HUES48 (cell line): ENCODE data around the gene SLC4A8.

Source experiments
- H3K27ac ChIP-seq: one replicate; pipeline ENCODE4 v1.7.0; 2013; ENCODE audit warnings: low read depth, low read length, inconsistent platforms
- H3K27me3 ChIP-seq: 2 replicates; pipeline ENCODE4 v1.6.1; 2013; ENCODE audit warnings: mild to moderate bottlenecking, low read length; ENCODE audit not compliant: control insufficient read depth, insufficient read depth
- H3K36me3 ChIP-seq: 2 replicates; pipeline ENCODE4 v1.6.1; 2013; ENCODE audit warnings: low read length; ENCODE audit not compliant: control insufficient read depth, insufficient read depth
- H3K4me1 ChIP-seq: 2 replicates; pipeline ENCODE4 v1.6.1; 2013; ENCODE audit warnings: mild to moderate bottlenecking, low read length; ENCODE audit not compliant: control insufficient read depth, insufficient read depth
- H3K4me3 ChIP-seq: 2 replicates; pipeline ENCODE4 v1.5.1; 2013; ENCODE audit warnings: mild to moderate bottlenecking, low read depth, low read length
- H3K9ac ChIP-seq: 2 replicates; pipeline ENCODE4 v1.6.1; 2013; ENCODE audit warnings: mild to moderate bottlenecking, low read depth, low read length, moderate library complexity
- H3K9me3 ChIP-seq: 2 replicates; pipeline ENCODE4 v1.6.1; 2013; ENCODE audit warnings: low read length; ENCODE audit not compliant: control insufficient read depth, insufficient read depth

The SLC4A8 gene

DNA sequence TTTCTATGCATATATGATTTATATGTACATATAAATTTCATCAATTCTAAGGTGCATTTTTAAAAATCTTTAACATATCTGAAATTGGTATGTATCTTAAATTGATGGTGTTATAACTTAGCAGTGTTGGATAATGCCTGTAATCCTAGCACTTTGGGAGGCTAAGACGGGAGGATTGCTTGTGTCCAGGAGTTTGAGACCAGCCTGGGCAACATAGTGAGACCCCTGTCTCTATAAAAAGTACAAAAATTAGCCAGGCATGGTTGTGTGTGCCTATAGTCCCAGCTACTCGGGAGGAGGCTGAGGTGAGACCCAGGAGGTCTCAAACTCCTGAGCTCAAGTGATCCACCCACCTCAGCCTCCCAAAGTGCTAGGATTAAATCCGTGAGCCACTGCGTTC lies 27.0 kb upstream of the SLC4A8 start:
- H3K4me3 ChIP-seq = no peak overlapping the region
- no peaks in the 10 kb centered on the region for H3K9me3 ChIP-seq
- no peak overlapping the region for H3K27ac ChIP-seq
- H3K36me3 ChIP-seq = peaks cover 15% of the 10 kb centered on the region
- H3K27me3 ChIP-seq = no peaks in the 10 kb centered on the region
- 0 out of 2 replicates have a peak, but pooled peaks cover 3% of the 10 kb centered on the region for H3K4me1 ChIP-seq
- H3K9ac ChIP-seq = no peak overlapping the region

DNA sequence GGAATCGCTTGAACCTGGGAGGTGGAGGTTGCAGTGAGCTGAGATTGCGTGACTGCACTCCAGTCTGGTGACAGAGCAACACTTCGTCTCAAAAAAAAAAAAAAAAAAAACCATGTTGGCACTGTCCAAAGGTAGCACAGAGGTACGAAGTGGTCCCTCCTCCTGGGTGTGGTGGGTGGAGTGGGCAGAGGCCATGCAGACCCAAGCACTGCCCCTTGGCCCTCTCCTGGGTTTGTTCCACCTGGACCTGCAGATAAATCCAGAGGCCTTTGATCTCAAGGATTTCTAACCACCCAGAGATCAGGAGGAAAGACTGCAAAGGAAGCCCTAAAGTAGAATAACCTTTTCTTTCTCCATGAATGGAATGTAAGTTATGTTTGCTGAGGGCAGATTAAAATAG lies 24.7 kb upstream of the SLC4A8 start:
- H3K4me1 ChIP-seq = no peaks in the 10 kb centered on the region
- no peaks in the 10 kb centered on the region for H3K36me3 ChIP-seq
- H3K4me3 ChIP-seq = no peak overlapping the region
- H3K9me3 ChIP-seq = no peaks in the 10 kb centered on the region
- no peak overlapping the region for H3K9ac ChIP-seq
- no peak overlapping the region for H3K27ac ChIP-seq
- no peaks in the 10 kb centered on the region for H3K27me3 ChIP-seq

DNA sequence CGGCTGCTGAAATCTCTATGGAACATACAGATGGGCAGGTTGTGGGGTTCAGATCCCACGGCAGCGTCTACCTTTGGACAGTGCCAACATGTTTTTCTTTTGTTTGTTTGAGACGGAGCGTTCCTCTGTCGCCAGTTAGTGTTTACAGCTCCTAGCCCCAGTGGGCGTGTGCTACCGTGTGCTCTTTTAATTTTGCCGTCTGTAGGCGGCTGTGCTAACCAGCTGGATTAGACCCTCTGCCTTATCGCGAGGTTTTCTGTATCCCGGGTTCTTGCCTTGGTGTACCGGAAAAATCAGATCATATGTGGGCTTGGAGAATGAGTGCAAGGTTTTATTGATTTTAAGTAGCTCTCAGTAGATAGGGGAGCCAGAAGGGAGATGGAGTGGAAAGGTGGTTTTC lies 23.6 kb upstream of the SLC4A8 start:
- H3K9ac ChIP-seq = no peak overlapping the region
- H3K4me3 ChIP-seq = no peak overlapping the region
- H3K9me3 ChIP-seq = no peaks in the 10 kb centered on the region
- H3K4me1 ChIP-seq = no peaks in the 10 kb centered on the region
- no peaks in the 10 kb centered on the region for H3K27me3 ChIP-seq
- H3K36me3 ChIP-seq = no peaks in the 10 kb centered on the region
- no peak overlapping the region for H3K27ac ChIP-seq

DNA sequence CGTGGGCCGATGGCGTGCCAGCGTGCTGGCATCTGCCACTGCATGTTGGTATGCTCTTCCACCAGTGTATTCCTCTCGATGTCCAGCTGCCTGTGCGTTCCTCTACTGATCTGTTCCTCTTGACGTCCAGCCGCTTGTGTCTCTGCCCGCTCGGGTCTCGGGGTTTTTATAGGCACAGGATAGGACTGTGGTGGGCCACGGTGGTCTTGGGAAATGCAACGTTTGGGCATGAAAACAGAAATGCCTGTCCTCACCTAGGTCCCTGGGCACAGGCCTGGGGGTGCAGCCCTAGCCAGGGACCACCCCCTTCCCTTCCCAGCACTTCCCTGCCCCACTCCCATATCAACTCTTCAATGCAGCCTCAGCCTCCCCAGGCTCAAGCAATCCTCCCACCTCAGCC lies 23.1 kb upstream of the SLC4A8 start:
- Histone ChIP-seq H3K27me3 (no peaks in the 10 kb centered on the region), H3K4me1 (no peaks in the 10 kb centered on the region), H3K36me3 (no peaks in the 10 kb centered on the region), H3K9me3 (no peaks in the 10 kb centered on the region), H3K27ac (no peak overlapping the region), H3K9ac (no peak overlapping the region), H3K4me3 (no peak overlapping the region)

DNA sequence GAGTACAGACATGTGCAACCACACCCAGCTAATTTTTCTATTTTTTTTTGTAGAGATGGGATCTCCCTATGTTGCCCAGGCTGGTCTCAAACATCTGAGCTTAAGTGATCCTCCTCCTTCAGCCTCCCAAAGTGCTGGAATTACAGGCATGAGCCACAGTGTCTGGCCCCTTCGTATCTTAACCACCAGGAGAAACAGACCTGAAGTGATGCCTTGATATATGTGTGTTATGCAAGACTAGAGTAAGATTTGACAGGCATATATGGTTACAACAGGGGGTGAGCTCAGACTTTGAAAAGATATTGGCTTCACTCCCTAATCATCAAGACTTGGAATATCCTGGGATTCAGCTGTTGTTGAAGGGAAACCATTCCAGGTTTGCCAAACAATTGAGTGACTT lies 22.7 kb upstream of the SLC4A8 start:
- Histone ChIP-seq H3K27ac (no peak overlapping the region), H3K4me3 (no peak overlapping the region), H3K9ac (no peak overlapping the region), H3K36me3 (no peaks in the 10 kb centered on the region), H3K4me1 (no peaks in the 10 kb centered on the region), H3K9me3 (no peaks in the 10 kb centered on the region), H3K27me3 (no peaks in the 10 kb centered on the region)

DNA sequence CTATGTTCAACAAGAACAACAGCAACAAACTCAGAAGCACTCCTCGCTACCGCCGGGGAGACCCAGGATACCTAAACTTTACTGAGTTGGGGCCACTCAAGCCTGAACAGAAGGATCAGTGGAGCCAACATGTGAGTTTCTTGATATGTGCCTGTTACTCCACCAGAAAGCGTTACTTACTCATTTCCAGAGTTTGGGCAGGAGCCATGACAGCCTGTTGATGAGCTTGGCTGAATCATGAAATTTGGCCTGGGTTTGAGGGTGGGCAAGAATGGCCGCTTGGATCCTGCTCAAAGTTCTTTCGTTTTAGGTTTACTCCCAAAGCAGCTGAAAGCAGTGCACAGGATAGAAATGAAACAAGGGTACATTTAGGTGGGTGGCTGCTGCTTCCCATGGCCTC lies 21.5 kb upstream of the SLC4A8 start:
- H3K27ac ChIP-seq = no peak overlapping the region
- H3K9me3 ChIP-seq = no peaks in the 10 kb centered on the region
- no peak overlapping the region for H3K4me3 ChIP-seq
- no peaks in the 10 kb centered on the region for H3K27me3 ChIP-seq
- no peaks in the 10 kb centered on the region for H3K36me3 ChIP-seq
- no peak overlapping the region for H3K9ac ChIP-seq
- no peaks in the 10 kb centered on the region for H3K4me1 ChIP-seq

DNA sequence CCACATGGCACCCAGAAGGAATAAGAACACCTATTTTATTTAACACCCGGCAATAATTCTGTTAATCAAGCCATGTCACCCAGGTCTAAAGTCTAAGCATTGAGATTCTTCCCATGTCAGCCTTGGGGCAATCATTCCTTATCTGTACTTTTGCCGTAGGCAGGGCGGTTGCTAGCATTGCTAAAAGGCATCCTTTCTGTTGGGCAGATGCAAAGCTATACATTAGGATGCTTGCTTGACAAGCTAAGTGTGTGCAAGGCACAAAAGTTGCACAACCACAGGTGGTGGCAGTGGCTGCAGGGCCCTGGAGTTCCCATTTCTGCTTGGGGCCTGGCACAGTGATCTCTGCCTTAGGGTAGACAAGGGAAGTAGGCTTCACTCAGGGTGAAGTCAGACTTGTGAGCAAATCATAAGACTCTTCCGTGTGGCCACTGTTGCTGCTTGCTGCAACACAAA lies 20.9 kb upstream of the SLC4A8 start:
- no peaks in the 10 kb centered on the region for H3K9me3 ChIP-seq
- no peak overlapping the region for H3K9ac ChIP-seq
- no peak overlapping the region for H3K4me3 ChIP-seq
- no peaks in the 10 kb centered on the region for H3K36me3 ChIP-seq
- H3K27ac ChIP-seq = no peak overlapping the region
- H3K27me3 ChIP-seq = no peaks in the 10 kb centered on the region
- H3K4me1 ChIP-seq = no peaks in the 10 kb centered on the region

DNA sequence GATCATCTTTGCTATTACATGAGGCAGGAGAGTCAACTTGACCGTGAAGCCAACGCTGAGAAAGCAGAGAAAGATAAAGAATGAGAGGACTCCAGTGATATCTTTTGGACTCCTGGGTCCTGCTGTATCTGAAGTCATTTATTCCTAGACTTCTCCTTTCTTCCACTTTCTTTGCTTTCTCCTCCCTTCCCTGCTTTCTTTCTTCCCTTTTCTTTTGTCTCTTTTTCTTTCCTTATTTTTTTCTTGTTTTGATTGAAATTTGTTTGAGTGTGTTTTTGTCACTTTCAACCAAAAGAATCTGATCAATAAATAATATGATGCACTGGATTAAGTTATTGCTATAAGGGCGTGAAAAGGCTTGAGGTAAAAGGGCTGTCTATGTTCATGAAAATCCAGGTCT lies 20.0 kb upstream of the SLC4A8 start:
- no peaks in the 10 kb centered on the region for H3K27me3 ChIP-seq
- H3K9me3 ChIP-seq = no peaks in the 10 kb centered on the region
- no peaks in the 10 kb centered on the region for H3K4me1 ChIP-seq
- H3K9ac ChIP-seq = no peak overlapping the region
- no peak overlapping the region for H3K27ac ChIP-seq
- H3K36me3 ChIP-seq = no peaks in the 10 kb centered on the region
- H3K4me3 ChIP-seq = no peak overlapping the region

DNA sequence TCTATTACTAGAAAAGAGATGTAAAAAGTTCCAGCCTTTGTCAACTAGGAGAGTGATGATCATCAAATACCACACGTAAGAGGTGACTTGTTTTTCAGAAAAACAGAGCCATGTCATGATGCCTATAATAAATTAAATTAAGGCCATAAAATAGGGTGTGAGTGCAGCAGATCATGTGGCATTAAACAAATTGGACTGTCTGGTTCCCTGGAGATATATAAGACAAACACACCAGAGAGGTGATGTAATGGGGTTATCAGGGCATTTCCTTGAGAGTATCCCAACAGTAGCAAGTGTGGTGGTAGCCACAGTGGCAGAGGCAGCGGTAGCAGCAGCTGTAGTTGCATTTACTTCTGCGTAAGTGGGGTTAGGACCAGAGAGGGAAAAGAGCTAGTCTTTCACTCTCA lies 18.8 kb upstream of the SLC4A8 start:
- Histone ChIP-seq H3K4me1 (no peaks in the 10 kb centered on the region), H3K9ac (no peak overlapping the region), H3K27ac (no peak overlapping the region), H3K36me3 (no peaks in the 10 kb centered on the region), H3K9me3 (no peaks in the 10 kb centered on the region), H3K4me3 (no peak overlapping the region), H3K27me3 (no peaks in the 10 kb centered on the region)

DNA sequence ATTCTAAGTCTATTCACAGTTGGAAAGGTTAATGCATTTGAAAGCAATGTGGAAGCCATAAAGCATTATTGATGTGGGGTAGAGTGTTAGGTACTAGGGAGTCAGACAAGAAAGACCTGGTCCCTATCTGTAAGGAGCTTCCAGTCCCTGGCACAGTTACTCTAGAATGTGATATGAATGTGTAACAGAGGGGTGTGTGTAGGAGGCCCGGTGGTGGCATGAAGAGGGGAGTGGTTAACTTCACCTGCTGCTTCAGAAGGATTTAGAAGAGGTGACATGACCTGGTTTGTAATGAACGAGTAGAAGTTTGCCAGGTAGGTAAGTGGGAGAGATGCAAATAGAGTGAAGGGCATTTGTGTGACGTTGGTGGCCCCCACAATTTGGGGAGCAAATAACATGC lies 18.3 kb upstream of the SLC4A8 start:
- Histone ChIP-seq H3K27me3 (no peaks in the 10 kb centered on the region), H3K27ac (no peak overlapping the region), H3K36me3 (no peaks in the 10 kb centered on the region), H3K4me1 (no peaks in the 10 kb centered on the region), H3K9me3 (no peaks in the 10 kb centered on the region), H3K9ac (no peak overlapping the region), H3K4me3 (no peak overlapping the region)

DNA sequence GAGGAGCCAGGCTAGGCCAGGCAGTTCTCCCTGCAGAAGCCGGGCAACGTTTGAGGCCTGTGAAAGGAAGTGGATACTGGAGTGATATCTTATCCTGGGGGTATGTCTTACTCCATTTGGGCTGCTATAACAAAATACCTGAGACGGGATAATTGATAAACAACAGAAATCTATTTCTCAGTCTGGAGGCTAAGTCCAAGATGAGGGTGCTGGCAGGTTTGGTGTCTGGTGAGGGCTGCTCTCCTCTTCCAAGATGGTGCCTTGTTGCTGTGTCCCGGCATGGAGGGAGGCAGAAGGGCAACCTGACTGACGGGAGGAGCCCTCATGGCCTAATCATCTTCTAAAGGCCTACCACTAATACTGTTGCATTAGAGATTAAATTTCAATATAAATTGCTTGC lies 17.8 kb upstream of the SLC4A8 start:
- no peaks in the 10 kb centered on the region for H3K9me3 ChIP-seq
- H3K27ac ChIP-seq = no peak overlapping the region
- H3K4me1 ChIP-seq = no peaks in the 10 kb centered on the region
- no peak overlapping the region for H3K4me3 ChIP-seq
- H3K27me3 ChIP-seq = no peaks in the 10 kb centered on the region
- no peaks in the 10 kb centered on the region for H3K36me3 ChIP-seq
- no peak overlapping the region for H3K9ac ChIP-seq

DNA sequence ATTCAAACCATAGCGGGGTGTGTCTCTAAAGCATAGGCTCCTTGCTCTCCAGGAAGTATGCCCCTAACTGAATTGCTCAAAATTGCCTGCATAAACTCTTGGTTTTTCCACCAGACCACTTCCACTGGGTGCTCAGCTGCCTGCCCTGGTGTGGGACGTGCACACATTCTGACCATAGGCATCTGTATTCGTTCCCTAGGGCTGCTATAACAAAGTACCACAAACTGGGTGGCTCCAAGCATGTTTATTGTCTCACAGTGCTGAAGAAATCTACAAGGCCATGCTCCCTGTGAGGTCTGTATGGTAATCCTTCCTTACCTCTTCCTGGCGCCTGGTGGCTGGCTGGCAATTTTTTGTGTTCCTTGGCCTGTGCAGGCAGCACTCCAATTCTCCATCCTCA lies 17.0 kb upstream of the SLC4A8 start:
- Histone ChIP-seq H3K9ac (no peak overlapping the region), H3K27ac (no peak overlapping the region), H3K9me3 (no peaks in the 10 kb centered on the region), H3K4me1 (no peaks in the 10 kb centered on the region), H3K36me3 (no peaks in the 10 kb centered on the region), H3K27me3 (no peaks in the 10 kb centered on the region), H3K4me3 (no peak overlapping the region)
